Kidney (tissue), 14 donors: ENCODE data around the gene RAE1. TPM values are rescaled to one million over a fixed set of nuclear protein-coding genes. Genes with fewer than 3 reads are reported as not detected.

Experiments
- DNase-seq, 5 donors: peaks; one replicate each; pipeline ENCODE4 v3.0.0-alpha.2; 2013 to 2020
- FAIRE-seq: peaks from 2 replicates; lab custom pipeline; 2012; peaks lifted over from hg19 to GRCh38; lab: Jason Lieb, UNC
- H3K27ac ChIP-seq, 2 donors: one replicate each; pipeline ENCODE4 v1.7.0; 2013; ENCODE audit warnings: low read depth in 2 of 2, low read length in 2 of 2, inconsistent platforms in 1 of 2
- H3K27me3 ChIP-seq: one replicate; pipeline ENCODE4 v1.7.1; 2013; ENCODE audit warnings: low read length, inconsistent platforms; ENCODE audit not compliant: control insufficient read depth, insufficient read depth
- H3K36me3 ChIP-seq, 3 donors: one replicate each; pipeline versions ENCODE4 v1.7.0 to v1.7.1; 2013; ENCODE audit warnings: low read length in 3 of 3, control low read depth in 1 of 3, inconsistent platforms in 1 of 3; ENCODE audit not compliant: insufficient read depth in 3 of 3, control insufficient read depth in 2 of 3
- H3K4me1 ChIP-seq, 3 donors: one replicate each; pipeline versions ENCODE4 v1.7.0 to v1.7.1; 2013; ENCODE audit warnings: low read length in 3 of 3, inconsistent platforms in 1 of 3, low read depth in 1 of 3; ENCODE audit not compliant: control insufficient read depth in 2 of 3, insufficient read depth in 2 of 3
- H3K4me3 ChIP-seq, 3 donors: one replicate each; pipeline versions ENCODE4 v1.7.0 to v1.8.1; 2013; ENCODE audit warnings: low read length in 3 of 3, control low read depth in 1 of 3, inconsistent platforms in 1 of 3
- H3K9ac ChIP-seq, 3 donors: one replicate each; pipeline versions ENCODE4 v1.7.0 to v1.7.1; 2013; ENCODE audit warnings: low read length in 3 of 3, control low read depth in 1 of 3, inconsistent platforms in 1 of 3
- H3K9me3 ChIP-seq, 3 donors: one replicate each; pipeline versions ENCODE4 v1.7.0 to v1.7.1; 2013; ENCODE audit warnings: low read length in 3 of 3, control low read depth in 1 of 3, inconsistent platforms in 1 of 3; ENCODE audit not compliant: control insufficient read depth in 2 of 3, insufficient read depth in 1 of 3
- intact Hi-C: fragments of 100-400 bp; cut with DNase I; formaldehyde crosslinking; loops from one replicate; pipeline ENCODE4 v1.11.1; 2022
- polyA plus RNA-seq: library from polyadenylated mRNA; stranded (reverse); fragments of 350-450 nt; fragmentation: Illumina TruSeq; extraction: RNeasy Lipid Tissue Mini Kit (QIAGEN cat#74804); gene quantifications from one replicate; pipeline ENCODE4 v1.2.3, GENCODE V29; 2014; ENCODE audit warnings: low read depth, low replicate concordance; ENCODE audit not compliant: insufficient read depth
- total RNA-seq: library from RNA; stranded (reverse); fragmentation: NEBNext Ultra II Directional; extraction: Animal tissue kit (Norgen Biotek cat#: 25700); gene quantifications from one replicate; pipeline ENCODE4 v1.2.1, GENCODE V29; 2021
- TF ChIP-seq, protein P1 (sequence below): IDR thresholded peaks from 3 replicates; pipeline ENCODE4 v1.5.1; 2012; ENCODE audit warnings: mild to moderate bottlenecking, moderate library complexity, borderline replicate concordance; ENCODE audit not compliant: insufficient read depth; ENCODE audit errors: extremely low read depth
- donor health status: control.
- donor health status: control.
- donor health status: control.
- donor health status: control.
- donor health status: control.
- donor health status: DM: yes; HTN: yes; CAD: no.
- donor health status: Normal renal cell carcinoma (clear cell type).

RAE1 gene
- total and polyA plus RNA-seq, 2 donors from 2014 or later = 19.5 to 26.3 TPM

DNA sequence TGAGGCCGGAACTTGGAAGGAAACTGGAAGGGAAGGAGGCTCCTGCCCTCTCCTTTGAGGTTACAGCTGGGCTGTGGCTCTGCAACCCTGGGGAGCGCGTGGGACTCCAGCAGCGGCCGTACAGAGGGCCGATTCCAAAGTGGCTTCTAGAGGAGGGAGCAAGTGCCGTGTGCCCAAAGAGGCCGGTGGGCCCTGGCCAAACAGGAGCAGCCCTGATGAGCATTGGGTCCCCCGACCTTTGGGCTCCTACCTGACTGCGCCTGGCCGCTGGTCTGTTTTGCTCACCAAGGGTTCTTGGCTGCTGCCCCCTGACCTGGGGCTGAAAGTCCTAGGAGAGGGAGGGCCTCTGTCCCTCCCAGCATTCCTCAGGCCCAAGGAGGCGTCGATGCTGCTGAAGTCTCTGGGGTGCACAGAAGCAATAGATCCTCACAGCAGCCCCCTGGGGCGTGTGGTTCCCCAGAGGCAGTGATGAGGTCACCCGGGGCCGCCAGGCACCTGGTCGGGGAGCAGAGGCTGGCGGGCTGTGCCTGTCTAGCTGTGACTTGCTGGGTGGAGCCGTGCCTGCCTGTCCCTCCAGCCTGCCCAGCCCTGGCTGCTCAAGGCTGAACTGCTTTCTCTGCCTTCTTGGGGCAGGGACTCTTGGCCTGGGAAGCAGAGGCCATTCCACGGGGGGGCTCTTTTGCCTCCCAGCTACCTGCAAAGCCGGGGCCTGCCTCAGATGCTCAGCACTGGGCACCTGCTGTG lies 49.9 kb downstream of the RAE1 start:
- no peak for FAIRE-seq
- Histone ChIP-seq H3K4me3 (no peak overlapping the region), H3K4me1 (peaks cover 0 to 37% (median 17%) of the 10 kb centered on the region in 3 donors), H3K9me3 (no peaks in the 10 kb centered on the region), H3K27me3 (no peaks in the 10 kb centered on the region), H3K9ac (peak overlapping the region in 1 of 3 donors; percentile 3), H3K36me3 (peaks cover 0 to 11% (median 0%) of the 10 kb centered on the region in 3 donors), H3K27ac (peak overlapping the region in 1 of 2 donors; percentile 22)
- DNase-seq = peak in 2 of 5 donors; percentile 51 to 72
- intact Hi-C loops = no loop called here
- TF ChIP-seq, protein P1, sequence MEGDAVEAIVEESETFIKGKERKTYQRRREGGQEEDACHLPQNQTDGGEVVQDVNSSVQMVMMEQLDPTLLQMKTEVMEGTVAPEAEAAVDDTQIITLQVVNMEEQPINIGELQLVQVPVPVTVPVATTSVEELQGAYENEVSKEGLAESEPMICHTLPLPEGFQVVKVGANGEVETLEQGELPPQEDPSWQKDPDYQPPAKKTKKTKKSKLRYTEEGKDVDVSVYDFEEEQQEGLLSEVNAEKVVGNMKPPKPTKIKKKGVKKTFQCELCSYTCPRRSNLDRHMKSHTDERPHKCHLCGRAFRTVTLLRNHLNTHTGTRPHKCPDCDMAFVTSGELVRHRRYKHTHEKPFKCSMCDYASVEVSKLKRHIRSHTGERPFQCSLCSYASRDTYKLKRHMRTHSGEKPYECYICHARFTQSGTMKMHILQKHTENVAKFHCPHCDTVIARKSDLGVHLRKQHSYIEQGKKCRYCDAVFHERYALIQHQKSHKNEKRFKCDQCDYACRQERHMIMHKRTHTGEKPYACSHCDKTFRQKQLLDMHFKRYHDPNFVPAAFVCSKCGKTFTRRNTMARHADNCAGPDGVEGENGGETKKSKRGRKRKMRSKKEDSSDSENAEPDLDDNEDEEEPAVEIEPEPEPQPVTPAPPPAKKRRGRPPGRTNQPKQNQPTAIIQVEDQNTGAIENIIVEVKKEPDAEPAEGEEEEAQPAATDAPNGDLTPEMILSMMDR = no peak

DNA sequence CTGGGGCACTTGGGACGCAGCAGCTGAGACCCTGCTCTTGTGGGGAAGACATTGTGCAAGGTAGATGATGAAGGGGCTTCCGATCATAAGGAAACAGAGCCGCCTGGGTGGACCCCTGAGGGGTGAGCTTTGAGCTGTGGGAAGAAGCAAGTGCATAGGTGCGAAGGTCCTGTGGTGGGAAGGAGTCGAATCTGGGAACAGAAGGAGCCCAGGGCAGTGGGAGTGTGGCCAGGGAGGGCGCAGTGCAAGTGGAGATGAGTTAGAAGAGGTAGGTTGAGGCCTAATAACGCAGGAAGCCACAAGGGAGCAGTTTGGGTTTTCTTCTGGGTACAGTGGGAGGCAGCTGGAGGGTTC lies 50.5 kb downstream of the RAE1 start:
- Histone ChIP-seq H3K9ac (no peak overlapping the region), H3K27ac (no peak overlapping the region), H3K27me3 (no peaks in the 10 kb centered on the region), H3K4me1 (peaks cover 0 to 33% (median 13%) of the 10 kb centered on the region in 3 donors), H3K9me3 (no peaks in the 10 kb centered on the region), H3K4me3 (no peak overlapping the region), H3K36me3 (peaks cover 0 to 11% (median 0%) of the 10 kb centered on the region in 3 donors)
- no peak for DNase-seq
- FAIRE-seq = no peak
- TF ChIP-seq, protein P1 = no peak
- intact Hi-C loops = no loop called here

DNA sequence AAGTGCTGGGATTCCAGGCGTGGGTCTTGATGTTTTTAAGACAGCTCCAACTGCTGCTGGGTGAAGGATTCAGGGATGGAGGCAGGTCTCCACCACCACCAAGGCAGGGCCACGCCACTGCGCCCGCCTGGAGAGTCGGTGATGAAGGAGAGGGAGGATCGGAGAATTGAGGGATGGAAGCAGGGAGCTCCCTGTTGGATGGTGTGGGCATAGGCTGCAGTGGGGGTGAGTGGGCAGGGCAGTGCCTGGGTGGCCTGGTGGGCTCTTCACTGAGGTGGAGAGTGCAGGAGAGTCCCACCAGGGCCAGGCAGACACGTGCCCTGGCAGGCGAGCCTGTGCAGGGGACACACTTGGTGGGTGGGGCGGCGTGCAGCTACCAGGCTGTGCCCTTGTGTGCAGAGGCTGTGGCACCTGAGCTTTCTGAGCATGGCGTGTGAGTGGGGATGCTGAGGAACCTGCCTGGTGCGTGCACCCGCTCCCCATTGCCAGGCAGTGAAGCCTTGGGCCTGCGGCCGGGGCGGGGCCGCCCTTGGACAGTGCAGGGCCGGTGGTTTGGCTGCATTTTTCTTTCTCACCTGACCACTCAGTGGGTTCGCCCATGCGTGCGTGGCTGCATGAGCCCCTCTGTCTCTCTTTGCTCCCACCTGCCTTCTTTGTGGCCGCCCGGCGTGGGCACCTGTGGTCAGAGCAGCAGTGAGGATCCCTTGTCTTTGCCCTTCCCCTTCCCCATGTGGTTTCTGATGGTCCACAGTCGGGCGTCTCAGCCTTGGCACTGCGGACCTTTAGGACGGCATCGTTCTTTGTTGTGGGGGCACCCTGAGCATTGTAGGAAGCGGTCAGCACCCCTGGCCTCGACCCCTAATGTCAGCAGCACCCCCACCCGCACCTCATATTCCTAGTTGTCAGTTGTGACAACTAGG lies 51.4 kb downstream of the RAE1 start:
- TF ChIP-seq, protein P1 = no peak
- Histone ChIP-seq H3K9ac (no peak overlapping the region), H3K27me3 (no peaks in the 10 kb centered on the region), H3K4me1 (peaks cover 0 to 30% (median 13%) of the 10 kb centered on the region in 3 donors), H3K36me3 (peaks cover 0 to 4% (median 0%) of the 10 kb centered on the region in 3 donors), H3K9me3 (no peaks in the 10 kb centered on the region), H3K27ac (no peak overlapping the region), H3K4me3 (no peak overlapping the region)
- intact Hi-C loops = no loop called here
- DNase-seq (peak in 1 of 5 donors; percentile 53), FAIRE-seq (no peak)
